Measurements from ENCODE around the gene TMEM114.
"Not testable (repeated sequence)": the region's sequence is repeated elsewhere in the genome, so short reads cannot be mapped to it uniquely, and the experiment has no call there.

Gene TMEM114

DNA sequence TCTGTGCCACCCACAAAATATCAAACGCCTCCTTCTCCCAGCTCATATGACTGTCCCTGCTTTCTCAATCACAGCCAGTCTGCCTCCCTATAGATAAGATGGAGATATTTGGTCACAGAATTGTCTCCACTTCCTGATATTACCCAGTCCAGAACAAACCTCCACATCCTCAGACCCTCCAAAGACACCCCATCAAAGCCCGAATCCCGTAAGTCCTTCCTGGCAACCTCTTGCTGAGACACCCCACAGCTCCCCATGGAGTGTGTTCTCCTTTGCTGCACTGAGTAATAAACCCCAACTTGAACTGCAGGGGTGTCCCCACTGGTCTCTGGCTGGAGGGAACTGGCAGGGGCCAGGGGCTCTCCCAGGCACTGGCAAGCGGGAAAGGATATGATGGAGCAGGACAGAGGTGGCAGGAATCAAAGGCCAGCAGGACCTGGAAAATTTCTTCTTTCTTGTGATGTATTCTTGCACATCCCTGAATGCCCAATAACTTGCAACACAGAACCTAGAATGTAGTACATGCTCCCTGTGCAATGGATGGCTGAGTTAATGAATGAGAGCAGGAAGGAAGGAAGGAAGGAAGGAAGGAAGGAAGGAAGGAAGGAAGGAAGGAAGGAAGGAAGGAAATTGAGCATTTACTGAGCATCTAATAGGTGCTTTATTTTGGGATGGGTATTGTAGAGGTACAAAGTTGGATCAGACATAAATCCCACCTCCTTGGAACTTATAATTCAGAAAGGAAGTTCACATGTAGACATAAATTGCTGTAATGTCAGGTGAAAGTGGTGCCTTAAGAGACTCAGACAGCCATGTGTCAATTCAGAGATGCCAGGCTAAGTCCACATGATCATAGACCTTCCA is 13.9 kb downstream of the TMEM114 start:
- no peak for DNase-seq

DNA sequence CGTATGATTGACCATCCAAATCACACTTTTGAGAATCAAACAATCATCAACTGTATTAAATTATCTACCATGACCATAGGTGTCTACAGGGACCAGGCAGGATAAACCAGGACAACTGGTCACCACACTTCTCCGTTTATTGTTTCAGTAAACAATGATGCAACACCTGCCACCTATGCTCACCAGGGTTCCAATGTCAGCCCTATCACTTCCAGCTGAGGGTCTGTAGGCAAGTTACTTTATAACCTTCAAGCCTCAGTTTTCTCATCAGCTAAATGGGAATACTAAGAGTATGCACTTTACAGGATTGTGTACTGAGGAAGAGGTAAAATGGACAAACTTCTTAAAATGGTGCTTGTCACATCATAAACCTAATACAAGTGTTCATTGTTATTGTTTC is 14.9 kb downstream of the TMEM114 start:
- DNase-seq: no peak

GRCh38 chr16:8572919-8573724 is 17.2 kb downstream of the TMEM114 start:
- peak in 5 of 56 donors; percentile 1 to 28 (median 15) for DNase-seq

GRCh38 chr16:8572063-8572918 is 18.0 kb downstream of the TMEM114 start:
- DNase-seq: no peak

DNA sequence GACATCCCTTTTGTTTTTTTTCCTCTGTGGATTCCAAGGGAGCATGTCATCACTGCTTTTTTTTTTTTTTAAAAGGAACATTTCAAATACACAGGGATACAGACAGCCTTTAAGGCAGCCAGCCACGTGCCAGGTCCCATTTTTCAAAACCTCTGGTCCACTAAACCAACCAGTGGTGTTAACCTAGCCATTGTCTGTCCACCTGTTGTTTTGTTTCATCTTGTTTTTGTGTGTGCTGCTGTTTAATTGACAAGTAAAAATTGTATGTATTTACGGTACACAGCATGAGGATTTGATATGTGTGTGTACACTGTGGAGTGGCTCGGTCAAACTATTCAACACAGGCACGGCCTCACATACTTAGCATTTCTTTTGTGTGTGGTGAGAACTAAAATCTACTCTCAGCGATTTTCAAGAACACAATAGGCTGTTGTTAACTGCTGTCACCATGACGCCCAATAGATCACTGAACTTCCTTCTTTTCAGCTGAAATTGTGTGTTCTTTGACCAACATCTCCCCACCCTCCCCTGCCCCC is 19.2 kb downstream of the TMEM114 start:
- peak in 1 of 56 donors; percentile 4 for DNase-seq

DNA sequence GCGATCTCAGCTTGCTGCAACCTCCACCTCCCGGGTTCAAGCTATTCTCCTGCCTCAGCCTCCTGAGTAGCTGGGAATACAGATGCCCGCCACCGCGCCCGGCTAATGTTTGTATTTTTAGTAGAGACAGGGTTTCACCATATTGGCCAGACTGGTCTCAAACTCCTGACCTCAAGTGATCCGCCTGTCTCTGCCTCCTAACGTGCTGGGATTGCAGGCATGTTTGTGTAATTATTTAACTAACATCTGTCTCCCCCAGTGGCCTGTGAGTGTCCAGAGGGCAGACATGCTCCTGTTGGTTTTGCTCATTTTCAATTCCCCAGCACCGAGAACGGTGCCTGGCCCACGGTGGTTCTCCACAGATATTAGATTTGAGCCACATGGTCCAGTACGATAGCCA is 19.9 kb downstream of the TMEM114 start:
- not testable (repeated sequence) for DNase-seq

DNA sequence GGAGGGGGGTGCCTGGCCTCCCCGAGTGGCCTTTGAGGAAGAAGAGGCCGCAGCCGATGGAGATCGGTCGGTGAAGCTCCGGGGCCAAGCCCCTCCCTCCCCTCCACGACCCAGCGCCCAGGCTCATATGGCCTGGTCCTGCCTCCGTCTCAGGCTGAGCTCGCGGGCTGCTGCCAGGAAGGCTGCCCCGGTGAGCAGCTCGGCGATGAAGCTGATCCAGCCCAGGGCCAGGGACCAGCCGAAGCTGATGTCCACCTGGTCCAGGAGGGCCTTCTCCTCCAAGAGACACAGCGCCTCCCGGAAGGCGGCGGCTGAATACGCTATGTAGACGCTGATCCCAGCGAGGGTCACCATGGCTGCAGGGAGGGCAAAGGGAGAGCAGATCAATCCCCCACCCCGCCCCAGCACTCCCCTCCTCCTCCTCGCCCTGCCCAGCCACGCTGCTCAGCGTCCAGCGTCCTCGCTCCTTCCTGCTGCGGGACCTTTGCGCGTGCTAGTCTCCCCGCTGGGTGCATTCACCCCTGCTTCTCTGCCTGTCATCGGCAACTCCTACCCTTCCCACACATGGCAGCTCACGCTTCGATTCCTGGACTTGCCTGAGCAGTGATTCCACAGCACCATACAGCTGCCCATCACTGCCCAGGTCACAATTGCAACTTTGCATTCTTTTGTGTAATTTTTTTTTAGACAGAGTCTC is 20.5 kb downstream of the TMEM114 start:
- no peak for DNase-seq

GRCh38 chr16:8568231-8568617 is 22.1 kb downstream of the TMEM114 start:
- no peak for DNase-seq

GRCh38 chr16:8567355-8568230 is 22.7 kb downstream of the TMEM114 start:
- DNase-seq: peak in 51 of 56 donors; percentile 5 to 80 (median 46)

DNA sequence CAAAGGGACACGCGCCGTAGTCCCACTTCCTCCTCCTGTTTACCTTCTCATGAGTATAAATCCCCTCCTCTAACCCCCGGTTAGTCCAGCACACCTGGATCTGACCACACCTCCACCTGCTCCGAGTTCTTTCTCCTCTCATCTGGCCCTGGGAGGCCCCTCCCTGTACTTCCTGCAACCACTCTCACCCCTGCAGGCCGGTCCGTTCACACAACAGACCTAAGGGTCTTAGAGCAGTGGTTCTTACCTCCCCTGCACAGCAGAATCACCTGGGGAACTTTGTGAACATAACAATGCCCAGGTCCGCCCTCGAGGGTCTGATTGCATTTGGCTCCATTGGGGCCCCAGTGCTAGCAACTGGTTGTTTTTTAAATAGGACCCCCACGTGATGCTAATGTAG is 24.8 kb downstream of the TMEM114 start:
- DNase-seq: no peak

DNA sequence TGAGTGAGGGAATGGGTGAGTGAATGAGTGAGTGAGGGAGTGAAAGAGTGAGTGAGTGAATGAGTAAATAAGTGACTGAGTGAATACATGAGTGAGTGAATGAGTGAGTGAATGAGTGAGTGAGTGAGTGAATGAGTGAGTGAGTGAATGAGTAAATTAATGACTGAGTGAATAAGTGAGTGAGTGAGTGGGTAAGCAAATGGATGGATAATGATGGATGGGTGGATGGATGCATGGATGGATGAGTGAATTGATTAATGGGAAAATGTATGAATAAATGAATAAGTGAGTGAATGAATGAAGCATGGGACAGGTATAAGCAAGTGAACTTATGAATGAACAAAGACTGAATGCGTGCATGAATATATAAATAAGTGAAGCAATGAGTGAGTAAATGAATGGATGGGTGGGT is 25.4 kb downstream of the TMEM114 start:
- no peak for DNase-seq

DNA sequence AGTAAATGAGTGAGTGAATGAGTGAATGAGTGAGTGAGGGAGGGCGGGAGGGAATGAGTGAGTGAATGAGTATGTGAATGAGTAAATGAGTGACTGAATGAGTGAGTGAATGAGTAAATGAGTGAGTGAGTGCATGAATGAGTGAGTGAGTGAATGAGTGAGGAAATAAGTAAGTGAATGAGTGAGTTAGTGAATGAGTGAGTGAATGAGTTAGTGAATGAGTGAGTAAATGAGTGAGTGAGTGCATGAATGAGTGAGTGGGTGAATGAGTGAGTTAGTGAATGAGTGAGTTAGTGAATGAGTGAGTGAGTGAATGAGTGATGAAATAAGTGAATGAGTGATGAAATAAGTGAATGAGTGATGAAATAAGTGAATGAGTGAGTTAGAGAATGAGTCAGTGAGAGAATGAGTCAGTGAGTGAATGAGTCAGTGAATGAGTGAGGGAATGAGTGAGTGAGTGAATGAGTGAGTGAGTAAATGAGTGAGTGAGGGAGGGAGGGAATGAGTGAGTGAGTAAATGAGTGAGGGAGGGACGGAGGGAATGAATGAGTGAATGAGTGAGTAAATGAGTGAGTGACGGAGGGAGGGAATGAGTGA is 26.3 kb downstream of the TMEM114 start:
- not testable (repeated sequence) for DNase-seq

GRCh38 chr16:8561496-8561895 is 28.8 kb downstream of the TMEM114 start:
- DNase-seq: no peak

DNA sequence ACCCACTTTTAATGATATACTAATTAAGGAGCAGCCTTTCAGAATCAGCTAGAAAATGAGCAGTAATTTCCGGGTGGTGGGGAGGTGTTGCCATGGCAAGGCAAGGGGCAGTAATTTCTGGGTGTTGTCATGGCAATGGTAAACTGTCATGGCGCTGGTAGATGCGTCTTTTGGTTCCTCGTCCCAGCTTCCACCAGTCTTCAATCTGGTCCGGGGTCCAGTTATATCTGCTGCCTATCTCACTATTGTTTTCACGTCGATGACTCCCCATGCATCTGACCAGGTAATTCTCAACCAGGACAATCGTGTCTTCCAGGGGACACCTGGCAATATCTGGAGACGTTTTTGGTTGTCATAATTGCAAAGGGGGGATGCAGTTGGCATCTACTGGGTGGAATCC is 34.9 kb downstream of the TMEM114 start:
- no peak for DNase-seq

DNA sequence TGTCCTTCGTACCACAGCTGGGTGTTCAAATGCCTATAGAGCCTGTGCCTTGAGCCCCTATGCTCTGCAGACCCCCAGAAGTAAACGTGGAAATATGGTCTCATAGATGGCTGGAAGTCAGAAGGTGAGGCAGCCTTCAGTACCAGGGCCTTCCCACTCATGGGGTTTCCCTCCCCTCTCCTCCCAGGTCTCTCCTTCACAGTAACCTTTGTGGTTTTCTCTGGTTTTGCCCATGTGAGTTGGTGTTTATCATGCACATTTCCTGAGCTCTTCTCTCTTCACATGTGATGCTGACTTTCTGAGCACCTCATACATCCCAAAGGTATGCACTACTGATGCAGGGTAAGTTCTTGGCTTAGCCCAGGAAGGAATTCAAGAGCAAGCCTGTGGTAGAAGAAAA is 35.4 kb downstream of the TMEM114 start:
- DNase-seq: no peak

GRCh38 chr16:8554022-8554421 is 36.3 kb downstream of the TMEM114 start:
- DNase-seq: no peak

DNA sequence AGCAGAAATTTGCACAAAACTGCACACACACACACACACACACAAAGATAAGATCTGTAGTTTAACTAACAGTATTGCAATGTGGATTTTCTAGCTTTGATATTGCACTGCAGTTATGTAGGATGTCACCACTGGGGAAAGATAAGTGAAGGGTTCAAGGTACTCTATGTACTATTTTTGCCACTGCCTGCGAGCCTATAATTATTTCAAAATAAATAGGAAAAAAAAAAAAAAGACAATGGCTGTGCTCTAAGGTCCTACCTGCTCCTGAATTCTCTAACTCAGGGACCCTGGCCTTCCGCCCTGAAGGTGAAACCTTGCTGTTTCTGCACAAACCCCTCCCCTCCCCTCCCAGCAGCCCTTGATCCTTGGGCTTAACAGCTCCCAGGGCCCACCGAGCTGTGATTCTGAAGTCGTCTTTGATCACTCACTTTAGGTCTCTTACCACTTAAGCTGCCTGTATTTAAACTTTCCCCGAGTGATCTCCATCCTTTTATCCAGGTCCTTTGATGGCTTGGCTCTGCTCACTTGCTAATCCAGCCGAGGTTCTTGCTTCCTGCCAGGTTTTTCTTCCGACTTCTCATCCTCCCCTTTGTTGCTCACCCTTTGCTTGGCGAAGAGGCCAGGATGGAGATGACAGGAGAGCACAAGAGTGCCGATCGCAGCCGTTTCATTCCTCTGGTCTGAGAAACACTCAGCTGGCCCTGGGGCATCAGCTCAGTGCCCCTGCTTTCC is 37.7 kb downstream of the TMEM114 start:
- DNase-seq: no peak
